ENCODE data around the gene AKR1B1.

The AKR1B1 gene

GRCh38 chr7:134444198-134444960, 14.5 kb downstream of the AKR1B1 start:
- no peak for DNase-seq (ENCODE audit: low read depth in 2 of 2)

DNA sequence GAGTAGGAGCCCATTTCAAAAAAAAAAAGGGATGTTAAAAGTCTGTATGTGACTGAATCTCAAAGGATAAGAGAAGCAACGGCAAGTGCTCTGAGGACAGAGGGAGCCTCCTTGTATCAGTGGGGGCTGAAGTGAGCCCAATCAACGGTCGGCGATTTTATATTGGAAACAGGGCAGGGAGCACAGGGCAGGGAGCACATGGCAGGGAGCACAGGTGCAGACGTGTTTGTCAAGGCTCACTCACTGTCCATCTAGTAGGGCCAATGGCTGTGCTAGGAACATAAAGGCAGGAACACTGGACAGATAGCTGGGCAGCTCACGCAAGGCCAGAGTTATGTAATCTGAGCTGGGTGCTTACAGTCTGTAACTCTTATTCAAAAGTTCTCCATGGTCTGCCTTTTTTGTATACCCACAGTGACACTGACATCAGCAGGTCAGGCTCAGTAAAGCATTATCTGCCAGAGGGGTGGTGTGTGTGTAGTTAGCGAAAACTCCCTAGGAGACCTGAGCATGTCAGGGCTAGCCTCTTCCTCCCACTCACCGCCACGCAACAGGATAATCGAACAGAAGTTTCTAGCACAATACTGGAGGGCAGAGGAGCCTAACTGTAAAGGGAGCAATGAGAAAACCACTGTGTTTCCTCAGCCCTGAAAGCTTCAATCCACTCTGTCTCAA, 15.4 kb downstream of the AKR1B1 start:
- DNase-seq (ENCODE audit: low read depth in 2 of 2): no peak

DNA sequence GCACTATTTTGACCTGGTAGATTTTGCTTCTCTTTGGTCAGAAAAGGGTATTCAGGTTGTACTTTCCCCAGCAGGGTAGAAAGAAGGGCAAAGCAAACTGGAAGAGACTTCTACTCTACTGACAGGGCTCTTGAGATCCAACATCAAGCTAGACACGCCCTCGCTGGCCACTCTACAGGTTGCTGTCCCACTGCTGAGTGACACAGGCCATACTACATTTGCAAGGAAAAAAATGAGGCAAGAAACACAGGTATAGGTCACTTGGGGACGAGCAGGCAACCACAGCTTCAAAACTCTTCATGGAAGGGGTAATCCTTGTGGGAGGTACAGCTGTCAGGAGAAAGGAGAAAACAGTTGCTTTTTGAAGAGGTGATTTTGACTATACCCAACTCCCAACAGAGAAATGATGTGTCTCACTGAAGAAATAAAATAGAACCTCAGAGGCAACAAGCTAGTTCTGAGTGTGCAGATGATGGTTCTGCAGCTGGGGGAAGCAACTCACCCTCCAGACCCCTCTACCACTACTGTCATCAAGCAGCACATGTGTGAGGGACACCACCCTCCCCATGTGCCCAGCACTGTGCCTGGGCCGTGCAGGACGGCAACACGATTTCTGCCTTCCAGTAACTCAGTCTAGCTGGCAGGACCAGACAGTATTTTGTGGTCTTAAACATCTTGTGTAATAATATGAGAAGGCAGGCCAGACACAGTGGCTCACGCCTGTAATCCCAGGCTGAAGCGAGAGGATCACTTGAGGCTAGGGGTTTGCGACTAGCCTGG, 16.3 kb downstream of the AKR1B1 start:
- DNase-seq (ENCODE audit: low read depth in 2 of 2): no peak

DNA sequence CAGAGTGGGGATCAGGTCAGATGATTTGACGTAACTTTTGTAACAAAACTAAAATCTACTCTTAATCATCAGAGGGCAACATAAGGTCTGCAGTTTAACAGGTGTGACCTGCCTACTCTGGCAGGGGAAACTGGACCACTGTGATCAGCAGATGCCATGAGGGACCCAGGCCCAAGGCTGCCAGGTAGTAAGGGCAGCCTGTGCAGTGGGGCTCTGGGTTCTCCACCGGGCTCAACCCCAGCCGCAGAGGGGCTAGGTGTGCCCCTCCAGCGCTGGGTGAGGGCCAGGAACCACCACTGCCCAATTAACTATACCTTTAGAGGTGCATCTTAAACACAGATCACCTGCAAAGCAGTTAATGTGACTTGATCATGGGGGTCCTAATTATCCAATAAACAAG, 17.6 kb downstream of the AKR1B1 start:
- no peak for DNase-seq (ENCODE audit: low read depth in 2 of 2)

- no peak for DNase-seq (ENCODE audit: low read depth in 2 of 2)
These were observed 18.4 kb downstream of the AKR1B1 start for GRCh38 chr7:134440476-134440875.

DNA sequence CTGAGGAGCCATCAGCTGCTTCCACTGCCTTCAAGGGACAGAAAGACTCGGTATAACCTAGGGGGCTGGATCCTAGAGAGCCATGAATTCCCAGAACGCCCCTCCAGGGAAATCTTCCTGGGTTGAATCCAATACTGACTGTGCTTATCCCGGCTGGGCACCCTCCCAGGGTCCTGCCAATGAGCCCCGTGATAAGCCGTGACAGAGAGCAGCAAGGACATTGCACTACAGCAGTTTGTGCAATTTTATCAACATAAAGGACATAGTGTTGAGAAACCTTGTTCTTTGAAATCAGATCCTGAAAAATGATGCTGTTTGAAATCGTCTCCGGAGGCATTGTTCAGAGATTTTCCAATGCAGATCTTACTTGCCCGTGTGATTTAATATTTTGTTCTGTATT, 18.8 kb downstream of the AKR1B1 start:
- DNase-seq (ENCODE audit: low read depth in 2 of 2): no peak

- DNase-seq (ENCODE audit: low read depth in 2 of 2): no peak
These were observed 20.0 kb downstream of the AKR1B1 start for GRCh38 chr7:134438946-134439345.

DNA sequence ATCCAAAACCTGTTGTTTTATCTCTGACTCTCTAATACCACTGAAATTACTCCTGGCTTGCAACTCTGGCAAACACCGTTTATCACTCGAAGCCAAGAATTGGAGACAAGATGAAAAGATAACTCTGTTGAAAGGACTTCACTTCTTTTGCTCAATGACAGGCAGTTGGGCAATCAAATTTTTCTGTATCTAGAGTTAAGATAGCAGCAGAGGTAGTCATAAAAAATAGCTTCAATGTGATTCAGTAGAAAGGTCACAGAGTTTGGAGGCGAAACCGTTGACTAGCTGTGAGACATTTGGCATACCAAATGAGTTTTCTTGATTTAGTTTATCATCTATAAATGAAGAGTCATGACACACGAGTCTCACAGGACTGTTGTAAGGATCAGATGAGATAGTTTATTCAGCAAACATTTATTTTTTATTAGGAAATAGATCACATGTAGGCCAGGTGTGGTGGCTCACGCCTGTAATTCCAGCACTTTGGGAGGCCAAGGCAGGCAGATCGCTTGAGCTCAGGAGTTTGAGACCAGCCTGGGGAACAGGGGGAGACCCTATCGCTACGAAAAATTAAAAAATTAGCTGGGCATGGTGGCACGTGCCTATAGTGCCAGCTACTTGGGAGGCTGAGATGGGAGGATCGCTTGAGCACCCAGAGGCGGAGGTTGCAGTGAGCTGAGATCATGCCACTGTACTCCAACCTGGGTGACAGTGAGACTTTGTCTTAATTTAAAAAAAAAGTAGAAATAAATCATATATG, 23.6 kb downstream of the AKR1B1 start:
- DNase-seq (ENCODE audit: low read depth in 2 of 2): no peak

DNA sequence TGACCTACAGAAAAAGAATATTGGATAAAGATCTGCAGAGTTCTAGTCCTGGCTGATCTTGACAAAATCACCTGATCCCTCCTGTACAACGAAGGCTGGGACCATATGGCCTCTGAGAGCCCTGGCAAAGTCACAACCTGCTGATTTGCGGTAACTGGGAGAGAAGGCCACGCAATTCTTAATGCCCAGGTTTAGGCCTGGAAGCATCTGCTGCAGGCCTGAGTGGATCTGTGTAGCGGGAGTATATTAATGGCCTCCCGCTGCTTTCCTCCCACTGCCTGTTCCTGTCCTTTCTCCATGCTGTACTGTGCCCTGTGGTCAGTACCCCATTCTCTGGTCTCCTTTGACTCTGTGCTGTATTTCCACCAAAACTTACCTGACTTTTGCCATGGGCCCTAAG, 24.2 kb downstream of the AKR1B1 start:
- DNase-seq (ENCODE audit: low read depth in 2 of 2): no peak

GRCh38 chr7:134433430-134433829, 25.5 kb downstream of the AKR1B1 start:
- no peak for DNase-seq (ENCODE audit: low read depth in 2 of 2)

DNA sequence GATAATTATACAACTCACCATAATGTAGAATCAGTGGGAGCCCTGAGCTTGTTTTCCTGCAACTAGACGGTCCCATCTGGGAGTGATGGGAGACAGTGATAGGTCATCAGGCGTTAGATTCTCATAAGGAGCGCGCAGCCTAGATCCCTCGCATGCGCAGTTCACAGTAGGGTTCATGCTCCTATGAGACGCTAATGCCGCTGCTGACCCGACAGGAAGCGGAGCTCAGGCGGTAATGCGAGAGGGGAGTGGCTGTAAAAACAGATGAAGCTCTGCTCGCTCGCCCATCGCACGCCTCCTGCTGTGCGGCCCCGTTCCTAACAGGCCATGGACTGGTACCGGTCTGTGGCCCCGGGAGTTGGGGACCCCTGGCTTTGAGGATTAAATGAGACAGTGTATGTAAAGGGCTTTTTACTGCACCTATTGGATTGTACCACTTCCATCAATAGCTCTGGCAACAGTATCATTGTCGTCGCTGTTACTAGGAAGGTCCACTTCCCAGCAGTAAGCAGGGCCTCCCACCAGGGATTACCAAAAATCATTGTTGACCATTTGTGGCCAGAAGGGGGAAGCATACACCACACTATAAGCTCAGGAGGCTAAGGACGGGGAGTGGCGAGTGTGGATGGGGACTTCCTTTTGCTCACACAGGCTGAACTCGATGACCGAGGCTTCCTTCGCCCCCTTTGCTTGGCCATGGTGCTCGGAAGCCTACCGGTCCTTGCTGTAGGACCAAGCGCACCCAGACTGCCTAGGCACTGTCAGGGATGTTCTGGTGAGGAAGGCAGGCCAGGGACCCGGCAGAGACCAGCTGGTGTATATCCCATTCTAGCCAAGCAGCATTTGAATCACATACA, 26.4 kb downstream of the AKR1B1 start:
- DNase-seq (ENCODE audit: low read depth in 2 of 2): peak; percentile 62 to 67

DNA sequence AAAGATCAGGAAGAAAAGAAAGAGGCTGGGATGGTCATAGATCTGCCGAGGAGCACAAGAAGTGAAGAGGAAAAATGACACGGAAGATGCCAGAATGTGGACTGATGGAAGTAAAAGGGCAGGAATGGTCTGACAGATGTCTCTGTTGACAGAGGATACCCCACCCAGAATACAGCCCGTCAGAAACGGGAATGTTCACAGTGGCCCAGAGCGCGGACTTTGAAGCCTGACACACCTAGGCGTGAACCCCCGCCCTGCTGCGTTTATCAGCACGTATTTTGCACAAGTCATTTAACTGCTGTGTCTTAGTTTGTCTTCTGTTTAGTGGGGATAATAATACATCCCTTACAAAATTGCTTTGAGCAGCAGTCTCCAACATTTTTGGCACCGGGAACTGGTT, 27.1 kb downstream of the AKR1B1 start:
- no peak for DNase-seq (ENCODE audit: low read depth in 2 of 2)

- no peak for DNase-seq (ENCODE audit: low read depth in 2 of 2)
These were observed 29.4 kb downstream of the AKR1B1 start for GRCh38 chr7:134429481-134429880.

GRCh38 chr7:134428942-134429341, 30.0 kb downstream of the AKR1B1 start:
- no peak for DNase-seq (ENCODE audit: low read depth in 2 of 2)

DNA sequence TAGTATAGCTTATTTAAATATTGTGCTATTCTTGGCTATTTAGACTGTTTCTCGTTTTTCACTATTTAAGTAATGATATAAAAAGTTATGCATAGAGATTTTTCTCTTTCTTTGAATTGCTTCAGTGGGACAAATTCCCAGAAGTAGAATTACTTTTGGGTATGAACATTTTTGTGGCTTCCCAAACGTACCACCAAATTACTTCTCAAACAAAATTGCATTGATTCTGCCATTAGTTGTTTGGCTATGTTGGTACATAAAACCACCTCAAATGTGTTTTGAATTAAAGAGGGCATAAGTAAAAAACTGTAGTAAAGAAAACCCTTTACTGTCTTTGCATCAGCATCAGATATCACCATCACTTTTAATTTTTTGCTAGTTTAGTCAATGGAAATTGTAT, 31.0 kb downstream of the AKR1B1 start:
- no peak for DNase-seq (ENCODE audit: low read depth in 2 of 2)

DNA sequence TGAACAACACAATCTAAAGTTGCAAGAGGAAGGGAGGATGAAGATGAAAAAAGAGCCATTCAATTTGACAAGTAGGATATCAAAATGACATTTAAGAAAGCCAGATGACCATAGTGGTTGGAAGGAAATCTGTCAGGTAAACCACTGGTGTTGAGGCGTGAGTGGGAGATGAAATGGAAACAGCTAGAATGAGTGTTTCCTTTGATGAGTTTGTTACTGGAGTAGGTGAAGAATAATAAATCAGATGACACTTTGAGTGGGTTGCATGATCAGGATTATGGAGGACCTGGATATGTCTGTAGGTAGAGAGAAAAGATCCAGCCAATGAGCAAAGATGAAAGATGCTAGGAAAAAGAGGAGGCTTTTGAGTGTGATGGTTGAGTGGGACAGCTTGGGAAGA, 33.1 kb downstream of the AKR1B1 start:
- no peak for DNase-seq (ENCODE audit: low read depth in 2 of 2)

DNA sequence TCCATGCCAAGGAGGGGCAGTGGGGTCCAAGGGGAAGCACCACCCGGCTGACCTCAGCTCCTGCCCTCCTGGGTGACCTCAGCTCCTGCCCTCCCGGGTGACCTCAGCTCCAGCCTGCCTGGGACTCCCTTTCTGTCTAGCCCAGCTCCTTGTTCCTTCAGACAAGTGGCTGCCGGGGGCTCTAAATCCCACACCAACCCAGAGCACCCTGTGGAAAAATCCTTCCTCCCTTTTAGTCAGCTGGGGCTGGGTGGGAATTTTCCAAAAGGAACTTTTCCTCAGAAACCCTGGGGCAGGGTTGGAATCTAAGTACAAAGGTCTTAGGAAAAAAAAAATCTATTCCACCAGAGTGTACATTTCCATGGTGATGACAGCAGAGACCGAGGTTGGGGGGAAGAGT, 36.3 kb downstream of the AKR1B1 start:
- DNase-seq (ENCODE audit: low read depth in 2 of 2): no peak

- no peak for DNase-seq (ENCODE audit: low read depth in 2 of 2)
These were observed 36.9 kb downstream of the AKR1B1 start for GRCh38 chr7:134422008-134422407.

GRCh38 chr7:134420424-134421125, 38.3 kb downstream of the AKR1B1 start:
- no peak for DNase-seq (ENCODE audit: low read depth in 2 of 2)

DNA sequence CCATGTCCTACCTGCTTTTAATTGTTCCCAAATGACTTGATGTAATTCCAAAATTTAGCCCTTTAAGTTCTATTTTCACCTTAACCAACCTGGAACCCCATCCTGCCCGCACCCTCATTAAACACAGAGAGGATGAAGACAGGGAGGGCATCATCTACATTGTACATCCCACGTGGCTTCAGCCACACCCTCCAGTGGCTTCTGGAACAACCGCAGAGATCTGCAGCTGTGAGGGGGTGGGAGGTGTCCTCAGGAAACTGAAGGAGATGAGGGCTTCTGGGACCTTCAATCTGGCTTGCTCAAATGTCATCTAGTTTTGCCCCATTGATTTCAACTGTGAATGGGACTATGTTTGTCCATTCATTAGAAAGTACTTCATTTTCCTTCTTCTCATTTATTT, 39.0 kb downstream of the AKR1B1 start:
- DNase-seq (ENCODE audit: low read depth in 2 of 2): no peak

All from stimulated activated CD8-positive, alpha-beta memory T cell treated with anti-CD3 and anti-CD28 coated beads, Interleukin-15, amount 100 ng/mL, for 48 hours (primary cell).